Measurements from ENCODE around the gene MECP2. TPM values are rescaled to one million over a fixed set of nuclear protein-coding genes. Genes with fewer than 3 reads are reported as not detected.

MECP2 gene
- total RNA-seq, 1 experiment from 2014 or later, result 88.9 TPM

GRCh38 chrX:154123241-154124219 is 26.0 kb upstream of the MECP2 start:
- Histone ChIP-seq H3K4me3 (ENCODE audit: low read depth in 2 of 2, low read length in 2 of 2) (no peak overlapping the region), H3K4me1 (ENCODE audit: control insufficient read depth, insufficient read depth, low read length) (peaks cover 2% of the 10 kb centered on the region; the same call in 1 of the 2 replicates), H3K27me3 (ENCODE audit: control insufficient read depth, insufficient read depth, low read length) (no peaks in the 10 kb centered on the region), H3K36me3 (ENCODE audit: control insufficient read depth, insufficient read depth, low read length) (no peaks in the 10 kb centered on the region), H3K27ac (ENCODE audit: low read length) (no peak overlapping the region), H3K9me3 (ENCODE audit: control insufficient read depth, insufficient read depth, low read depth, low read length) (no peaks in the 10 kb centered on the region)
- peak; percentile 61; the same call in 1 of the 2 replicates for ATAC-seq
- in situ Hi-C loops (cut with HindIII; ENCODE audit: low pct_unique_long_range_greater_than_20kb, low sequenced_read_pairs), result loop anchor here (5.0 kb wide), 1 partner anchor 81 kb away; no protein-coding TSS in a partner anchor
- CTCF ChIA-PET, result no interaction called here
- DNase-seq (ENCODE audit: low read depth, low spot score), result no peak
- BruUV-seq (replicated peaks), result no TSS peak
- POLR2A ChIA-PET, result interaction anchor here (0.6 kb wide), 1 partner anchor 26 kb away, joined by 4 read pairs; the partner anchor contains the start of gene MECP2
- intact Hi-C loops (cut with micrococcal nuclease; ENCODE audit: unreplicated experiment), result no loop called here
- no peak for TF ChIP-seq REST (IDR thresholded peaks at IDR 0.05; ENCODE audit: insufficient read depth in 1 of 2, low read depth in 2 of 2, low read length in 1 of 2)
- no peak for TF ChIP-seq SIN3A (IDR thresholded peaks at IDR 0.05; ENCODE audit: borderline replicate concordance, insufficient read depth, low read depth, low read length)
- TF ChIP-seq POLR2AphosphoS5 (IDR thresholded peaks at IDR 0.05; ENCODE audit: low read depth, low read length), result no peak
- TF ChIP-seq TCF7L2 (IDR thresholded peaks at IDR 0.05; ENCODE audit: low read depth, low read length), result no peak
- TF ChIP-seq CTCF (IDR thresholded peaks at IDR 0.05), result no peak

- ChIA-PET POLR2A (no interaction called here), CTCF (no interaction called here)
- Histone ChIP-seq H3K9me3 (ENCODE audit: control insufficient read depth, insufficient read depth, low read depth, low read length) (no peaks in the 10 kb centered on the region), H3K27me3 (ENCODE audit: control insufficient read depth, insufficient read depth, low read length) (no peaks in the 10 kb centered on the region), H3K27ac (ENCODE audit: low read length) (no peak overlapping the region), H3K4me1 (ENCODE audit: control insufficient read depth, insufficient read depth, low read length) (peaks cover 2% of the 10 kb centered on the region; the same call in 1 of the 2 replicates), H3K4me3 (ENCODE audit: low read depth in 2 of 2, low read length in 2 of 2) (no peak overlapping the region), H3K36me3 (ENCODE audit: control insufficient read depth, insufficient read depth, low read length) (no peaks in the 10 kb centered on the region)
- intact Hi-C loops (cut with micrococcal nuclease; ENCODE audit: unreplicated experiment), result no loop called here
- BruUV-seq (replicated peaks), result no TSS peak
- TF ChIP-seq CTCF (IDR thresholded peaks at IDR 0.05) (no peak), POLR2AphosphoS5 (IDR thresholded peaks at IDR 0.05; ENCODE audit: low read depth, low read length) (no peak), SIN3A (IDR thresholded peaks at IDR 0.05; ENCODE audit: borderline replicate concordance, insufficient read depth, low read depth, low read length) (no peak), TCF7L2 (IDR thresholded peaks at IDR 0.05; ENCODE audit: low read depth, low read length) (no peak), REST (IDR thresholded peaks at IDR 0.05; ENCODE audit: insufficient read depth in 1 of 2, low read depth in 2 of 2, low read length in 1 of 2) (no peak)
- in situ Hi-C loops (cut with HindIII; ENCODE audit: low pct_unique_long_range_greater_than_20kb, low sequenced_read_pairs), result loop anchor here (5.0 kb wide), 1 partner anchor 80 kb away; no protein-coding TSS in a partner anchor
- ATAC-seq (no peak), DNase-seq (ENCODE audit: low read depth, low spot score) (no peak)
Observed at GRCh38 chrX:154121961-154122360, 24.4 kb upstream of the MECP2 start.
